Heart left ventricle (tissue), 16 donors: Measurements from ENCODE around the gene GTF3C5. TPM values are rescaled to one million over a fixed set of nuclear protein-coding genes. Genes with fewer than 3 reads are reported as not detected.

Experiments
- ATAC-seq, 4 donors: fragments of 200-7000 bp; cut with Tn5 transposase; one replicate each; pipeline ENCODE4 v1.9.1; 2020 to 2022; ENCODE audit warnings: moderate library complexity in 4 of 4, mild to moderate bottlenecking in 3 of 4, moderate number of reproducible peaks in 1 of 4
- DNase-seq, 5 donors: peaks; one replicate each; pipeline ENCODE4 v3.0.0-alpha.2; 2020
- H3K27ac ChIP-seq, 12 donors: fragments of 200-600 bp; sonication (generic) in 4 of 12; one replicate each; pipeline versions ENCODE4 v1.5.0 to v1.8.0; 2016 to 2022; ENCODE audit warnings: mild to moderate bottlenecking in 2 of 12
- H3K27me3 ChIP-seq, 9 donors: fragments of 200-600 bp; sonication (generic) in 2 of 9; one replicate each; pipeline versions ENCODE4 v1.5.1 to v1.8.0; 2016 to 2022; ENCODE audit warnings: mild to moderate bottlenecking in 3 of 9
- H3K36me3 ChIP-seq, 9 donors: fragments of 200-600 bp; sonication (generic) in 2 of 9; one replicate each; pipeline versions ENCODE4 v1.5.0 to v1.8.0; 2018 to 2022; ENCODE audit warnings: mild to moderate bottlenecking in 2 of 9
- H3K4me1 ChIP-seq, 12 donors: fragments of 200-600 bp; sonication (generic) in 4 of 12; one replicate each; pipeline versions ENCODE4 v1.5.0 to v1.8.0; 2016 to 2022; ENCODE audit warnings: mild to moderate bottlenecking in 3 of 12
- H3K4me3 ChIP-seq, 12 donors: fragments of 200-600 bp; sonication (generic) in 4 of 12; one replicate each; pipeline versions ENCODE4 v1.5.0 to v1.8.0; 2017 to 2022; ENCODE audit warnings: mild to moderate bottlenecking in 9 of 12, moderate library complexity in 4 of 12
- H3K9me3 ChIP-seq, 12 donors: fragments of 200-600 bp; sonication (generic) in 4 of 12; one replicate each; pipeline versions ENCODE4 v1.5.0 to v1.8.0; 2016 to 2022; ENCODE audit warnings: mild to moderate bottlenecking in 1 of 12
- CTCF ChIP-seq, 12 donors: fragments of 200-600 bp; sonication (generic) in 4 of 12; IDR thresholded peaks; one replicate each; pipeline versions ENCODE4 v1.5.0 to v1.8.0; 2018 to 2022; ENCODE audit warnings: antibody characterized with exemption in 12 of 12, mild to moderate bottlenecking in 5 of 12
- POLR2A ChIP-seq, 2 donors: fragments of 450-650 bp; IDR thresholded peaks; one replicate each; pipeline ENCODE4 v1.6.1; 2017; ENCODE audit warnings: antibody characterized with exemption in 2 of 2, mild to moderate bottlenecking in 2 of 2, moderate library complexity in 2 of 2
- WGBS, 4 donors: extraction: QIAGEN DNeasy Blood & Tissue Kit in 2 of 4; methylation state at CpG; one replicate each; pipeline versions ENCODE4 v1.1.5 to v1.1.7; 2013 to 2018; 5-methylcytosine and 5-hydroxymethylcytosine counted together
- intact Hi-C, 10 donors: fragments of 100-400 bp; cut with DNase I; formaldehyde crosslinking; loops; one replicate each; pipeline versions ENCODE4 v1.11.1 to v1.14.2; 2022
- polyA plus RNA-seq, 2 donors: library from polyadenylated mRNA; stranded (reverse); fragments of 200-250 nt; gene quantifications; one replicate each; pipeline ENCODE4 v1.2.3, GENCODE V29; 2013
- total RNA-seq, 9 donors: library from RNA; depleted of rRNA in 2 of 9; stranded (reverse); fragments of >200 nt in 2 of 9; fragmentation: NEBNext Ultra II Directional in 3 of 9; extraction: Animal tissue kit (Norgen Biotek cat#: 25700) in 3 of 9; gene quantifications; one replicate each; pipeline versions ENCODE4 v1.1.0 to v1.2.4, GENCODE V29; 2016 to 2023
- donor health status: ischemic (EF 13 %, LVEDD 7.1; RV severe dilation, severe dysfunction).
- donor health status: healthy with polysubstance abuse.
- donor health status: DM: no; HTN: yes; CAD: no.
- donor health status: DM: no; HTN: no; CAD: no.
- donor health status: ischemic (EF 25% LVEDD 6.9; RV normal size, moderate dysfunction).
- donor health status: ischemic (EF 25% LVEDD 5.7; RV mildly dilated, moderate dysfunction).
- donor health status: healthy.
- donor health status: DM: yes; HTN: yes; CAD: no.
- donor health status: ischemic (EF 35%, LVEDD 5.7; RV mildly dilated, moderate dysfunction).
- donor health status: nonischemic (EF 11% LVEDD 7.7; RV severe dilation, severe dysfunction).
- donor health status: DM: yes; HTN: yes; CAD: no.
- donor health status: PGD.
- donor health status: ischemic (EF 29% LVEDD 5.4; RV normal size, mild dysfunction).
- donor health status: nonischemic (EF 23%, LVEDD 6.1; RV moderate dilation, normal function).

Gene GTF3C5
- total and polyA plus RNA-seq, 11 donors = 22.9 to 51.7 (median 35.9) TPM

- TF ChIP-seq CTCF (IDR thresholded peaks at IDR 0.05) = peak in 3 of 12 donors; percentile 22 to 61 (median 50)
- no peak for TF ChIP-seq POLR2A (IDR thresholded peaks at IDR 0.05)
- intact Hi-C loops = loop anchor here in 1 of 10 donors (5.0 kb wide), 1 partner anchor 48 kb away; no protein-coding TSS in a partner anchor
- peak in 1 of 5 donors; percentile 2 for DNase-seq
- ATAC-seq = no peak
- WGBS, 4 donors = 91 to 95% (median 95%) methylated on average over 3 of the region's 3 CpGs
- H3K4me1 ChIP-seq = peaks cover 0 to 12% (median 2%) of the 10 kb centered on the region in 12 donors
- H3K4me3 ChIP-seq = no peak overlapping the region
- H3K27ac ChIP-seq = no peak overlapping the region
- H3K27me3 ChIP-seq = no peaks in the 10 kb centered on the region
- peaks cover 4 to 40% (median 29%) of the 10 kb centered on the region in 9 donors for H3K36me3 ChIP-seq
- H3K9me3 ChIP-seq = peaks cover 0 to 26% (median 14%) of the 10 kb centered on the region in 12 donors
Measured at GRCh38 chr9:133094842-133095393, 64.1 kb downstream of the GTF3C5 start.

- no peak for ATAC-seq
- H3K4me3 ChIP-seq = no peak overlapping the region
Measured at GRCh38 chr9:133098104-133098754, 67.4 kb downstream of the GTF3C5 start.

GRCh38 chr9:133098871-133099270 is 68.1 kb downstream of the GTF3C5 start:
- Histone ChIP-seq H3K27me3 (no peaks in the 10 kb centered on the region), H3K4me3 (no peak overlapping the region), H3K4me1 (peaks cover 0 to 3% (median 0%) of the 10 kb centered on the region in 12 donors), H3K27ac (no peak overlapping the region), H3K36me3 (peaks cover 11 to 79% (median 66%) of the 10 kb centered on the region in 9 donors), H3K9me3 (peaks cover 0 to 26% (median 14%) of the 10 kb centered on the region in 12 donors)
- TF ChIP-seq CTCF (IDR thresholded peaks at IDR 0.05) (no peak), POLR2A (IDR thresholded peaks at IDR 0.05) (no peak)
- no peak for DNase-seq
- intact Hi-C loops = loop anchor here in 1 of 10 donors (5.0 kb wide), 1 partner anchor 52 kb away; no protein-coding TSS in a partner anchor
- 89 to 98% (median 93%) methylated on average over 5 of the region's 5 CpGs for WGBS, 4 donors
- ATAC-seq = no peak

More at GRCh38 chr9:133098104-133098754, 67.4 kb downstream of the GTF3C5 start:
- peak in 1 of 5 donors; percentile 20 for DNase-seq
- peaks cover 0 to 26% (median 14%) of the 10 kb centered on the region in 12 donors for H3K9me3 ChIP-seq
- TF ChIP-seq CTCF (IDR thresholded peaks at IDR 0.05) (no peak), POLR2A (IDR thresholded peaks at IDR 0.05) (no peak)
- intact Hi-C loops = loop anchor here in 1 of 10 donors (5.0 kb wide), 1 partner anchor 51 kb away; no protein-coding TSS in a partner anchor
- peaks cover 0 to under 1% (median 0%) of the 10 kb centered on the region in 12 donors for H3K4me1 ChIP-seq
- H3K27me3 ChIP-seq = no peaks in the 10 kb centered on the region
- H3K36me3 ChIP-seq = peaks cover 11 to 72% (median 61%) of the 10 kb centered on the region in 9 donors
- H3K27ac ChIP-seq = no peak overlapping the region
- 81 to 94% (median 88%) methylated on average over 16 of the region's 16 CpGs for WGBS, 4 donors
